ENCODE data around the gene LMO4. TPM values are rescaled to one million over a fixed set of nuclear protein-coding genes. Genes with fewer than 3 reads are reported as not detected.

Gene LMO4
- total and polyA plus RNA-seq, 5 donors, result 46.0 to 62.7 (median 47.3) TPM

GRCh38 chr1:87393445-87394085 lies 64.9 kb downstream of the LMO4 start:
- H3K4me1 ChIP-seq (ENCODE audit: control insufficient read depth, insufficient read depth, low read length), result no peaks in the 10 kb centered on the region
- ATAC-seq (peak in 1 of 2 donors; percentile 51), DNase-seq (no peak)
- H3K27me3 ChIP-seq (ENCODE audit: control insufficient read depth, insufficient read depth), result no peaks in the 10 kb centered on the region
- H3K27ac ChIP-seq (ENCODE audit: low read length), result no peak overlapping the region
- no peak overlapping the region for H3K4me3 ChIP-seq (ENCODE audit: low read length)
- H3K9me3 ChIP-seq (ENCODE audit: control insufficient read depth, low read length), result no peaks in the 10 kb centered on the region
- intact Hi-C loops (cut with DNase I), result no loop called here
- WGBS, result 54% methylated on average over 3 of the region's 3 CpGs

DNA sequence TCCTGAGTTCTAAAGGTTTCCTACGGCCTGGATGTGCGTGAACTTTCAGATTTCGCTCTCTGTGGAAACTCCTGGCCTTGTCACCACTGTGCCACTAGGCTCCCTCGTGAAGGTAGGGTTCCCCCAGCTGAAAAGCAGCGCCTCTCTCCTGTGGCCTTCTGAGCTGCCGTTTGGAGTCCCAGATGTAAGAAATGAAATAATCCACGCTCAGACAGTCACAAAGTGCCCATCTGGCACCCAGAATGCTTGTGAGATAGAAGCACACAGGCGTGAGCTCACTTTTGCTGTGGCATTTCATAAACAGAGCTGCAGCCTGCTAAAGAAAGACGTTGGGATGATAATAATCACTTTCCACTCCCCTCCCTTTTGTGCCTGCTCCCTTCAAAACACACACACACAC lies 65.8 kb downstream of the LMO4 start:
- Histone ChIP-seq H3K4me3 (ENCODE audit: low read length) (no peak overlapping the region), H3K9me3 (ENCODE audit: control insufficient read depth, low read length) (no peaks in the 10 kb centered on the region), H3K27ac (ENCODE audit: low read length) (no peak overlapping the region), H3K27me3 (ENCODE audit: control insufficient read depth, insufficient read depth) (no peaks in the 10 kb centered on the region), H3K4me1 (ENCODE audit: control insufficient read depth, insufficient read depth, low read length) (no peaks in the 10 kb centered on the region)
- 77% methylated on average over 9 of the region's 9 CpGs for whole genome bisulfite sequencing
- ATAC-seq (no peak), DNase-seq (no peak)
- intact Hi-C loops (cut with DNase I), result no loop called here

DNA sequence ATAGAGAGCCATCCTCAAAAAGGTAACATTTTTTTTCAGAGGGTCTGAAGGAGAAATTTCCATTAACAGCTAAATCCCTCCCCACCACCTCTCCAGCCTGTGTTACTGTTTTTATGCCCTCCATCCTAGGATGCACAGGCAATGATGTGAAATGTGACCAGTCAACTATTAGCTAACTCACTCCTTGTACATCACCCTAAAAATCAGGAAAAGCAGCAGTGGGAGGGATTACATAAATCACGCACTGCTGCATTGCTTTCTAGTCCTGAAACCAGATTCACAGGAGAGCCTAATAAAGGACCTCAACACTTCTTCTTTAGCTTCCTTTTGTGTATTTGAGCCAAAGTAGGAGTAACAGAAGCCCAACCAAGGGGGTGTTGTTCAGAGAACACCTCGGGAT lies 66.3 kb downstream of the LMO4 start:
- no peaks in the 10 kb centered on the region for H3K4me1 ChIP-seq (ENCODE audit: control insufficient read depth, insufficient read depth, low read length)
- no peak for DNase-seq
- no peak overlapping the region for H3K4me3 ChIP-seq (ENCODE audit: low read length)
- no peak for ATAC-seq
- 97% methylated on average over 2 of the region's 2 CpGs for WGBS
- no peaks in the 10 kb centered on the region for H3K9me3 ChIP-seq (ENCODE audit: control insufficient read depth, low read length)
- no peak overlapping the region for H3K27ac ChIP-seq (ENCODE audit: low read length)
- H3K27me3 ChIP-seq (ENCODE audit: control insufficient read depth, insufficient read depth), result no peaks in the 10 kb centered on the region
- intact Hi-C loops (cut with DNase I), result no loop called here
